Uterus (tissue), 4 donors: Measurements from ENCODE around the gene INTS11. TPM values are rescaled to one million over a fixed set of nuclear protein-coding genes. Genes with fewer than 3 reads are reported as not detected.

Source experiments
- DNase-seq, 2 donors: peaks; one replicate each; pipeline ENCODE4 v3.0.0-alpha.2; 2019 to 2020
- H3K27ac ChIP-seq, 2 donors: fragments of 200-600 bp; sonication (generic); 1 replicate in 1 of 2; 2 replicates in 1 of 2; pipeline ENCODE4 v1.5.1; 2016 to 2018
- H3K27me3 ChIP-seq, 2 donors: fragments of 200-600 bp; sonication (generic); one replicate each; pipeline ENCODE4 v1.5.1; 2018 to 2019; ENCODE audit warnings: control low read depth in 1 of 2
- H3K36me3 ChIP-seq, 2 donors: fragments of 200-600 bp; sonication (generic); one replicate each; pipeline ENCODE4 v1.5.1; 2019; ENCODE audit warnings: control low read depth in 1 of 2
- H3K4me1 ChIP-seq, 2 donors: fragments of 200-600 bp; sonication (generic); one replicate each; pipeline ENCODE4 v1.5.1; 2018 to 2019; ENCODE audit warnings: control low read depth in 1 of 2
- H3K4me3 ChIP-seq, 2 donors: fragments of 200-600 bp; sonication (generic); 1 replicate in 1 of 2; 2 replicates in 1 of 2; pipeline ENCODE4 v1.5.1; 2018 to 2019; ENCODE audit warnings: mild to moderate bottlenecking in 1 of 2
- H3K9me3 ChIP-seq, 2 donors: fragments of 200-600 bp; sonication (generic); one replicate each; pipeline ENCODE4 v1.5.1; 2019; ENCODE audit warnings: control low read depth in 1 of 2
- POLR2A ChIP-seq, 2 donors: fragments of 450-650 bp; IDR thresholded peaks; one replicate each; pipeline ENCODE4 v1.6.1; 2016; ENCODE audit warnings: antibody characterized with exemption in 2 of 2, mild to moderate bottlenecking in 1 of 2, moderate library complexity in 1 of 2
- intact Hi-C: fragments of 100-400 bp; cut with DNase I; formaldehyde crosslinking; loops from one replicate; pipeline ENCODE4 v1.15.1; 2023; ENCODE audit warnings: low total_unique reads
- total RNA-seq, 4 donors: library from RNA; depleted of rRNA in 3 of 4; stranded (reverse); fragments of >200 nt in 3 of 4; gene quantifications; one replicate each; pipeline versions ENCODE4 v1.1.0 to v1.2.4, GENCODE V29; 2014 to 2023
- TF ChIP-seq, protein P1 (sequence below), 4 experiments: fragments of 200-600 bp in 2 of 4; fragments of 450-650 bp in 2 of 4; sonication (generic) in 2 of 4; IDR thresholded peaks; one replicate each; pipeline ENCODE4 v1.5.1; 2016 to 2019; ENCODE audit warnings: antibody characterized with exemption in 4 of 4, mild to moderate bottlenecking in 2 of 4, moderate library complexity in 1 of 4
- donor health status: DM: yes; HTN: yes; CAD: no.

The INTS11 gene
- total RNA-seq, 4 donors from 2014 or later = 45.6 to 277 (median 130) TPM

DNA sequence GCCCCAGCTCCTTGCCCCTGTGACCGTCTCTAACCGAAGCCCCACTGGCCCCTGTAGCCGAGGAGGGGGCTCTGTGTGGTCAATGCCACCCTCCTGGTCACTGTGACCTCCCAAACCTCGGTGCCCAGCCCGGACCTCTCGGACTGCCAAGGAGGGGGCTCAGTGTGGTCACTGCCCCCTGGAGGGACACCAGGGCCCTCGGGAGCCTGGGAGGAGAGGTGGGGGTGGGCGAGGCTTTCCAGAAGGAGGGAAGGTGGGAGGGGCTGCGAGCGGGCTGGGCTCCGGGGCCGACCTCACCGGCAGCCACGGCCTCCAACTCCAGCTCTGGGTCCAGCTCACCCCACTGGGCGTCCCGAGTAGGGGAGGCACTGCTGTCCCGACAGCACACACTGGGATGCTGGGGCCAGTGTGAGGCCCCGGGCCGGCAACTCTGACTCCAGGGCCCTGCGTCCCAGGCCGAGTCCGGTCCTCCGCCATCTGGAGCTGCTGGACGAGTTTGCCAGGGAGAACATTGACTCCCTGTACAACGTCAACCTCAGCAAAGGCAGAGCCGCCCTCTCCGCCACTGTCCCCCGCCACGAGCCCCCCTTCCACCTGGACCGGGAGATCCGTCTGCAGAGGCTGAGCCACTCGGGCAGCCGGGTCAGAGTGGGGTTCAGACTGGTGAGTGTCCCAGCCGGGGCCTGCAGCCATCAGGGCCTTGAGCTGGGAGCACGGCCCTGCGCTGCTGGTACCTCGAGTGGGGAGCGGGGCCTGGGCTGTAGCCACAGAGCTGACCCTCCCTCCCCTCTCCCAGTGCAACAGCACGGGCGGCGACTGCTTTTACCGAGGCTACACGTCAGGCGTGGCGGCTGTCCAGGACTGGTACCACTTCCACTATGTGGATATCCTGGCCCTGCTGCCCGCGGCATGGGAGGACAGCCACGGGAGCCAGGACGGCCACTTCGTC, 37.9 kb downstream of the INTS11 start:
- Histone ChIP-seq H3K27me3 (no peaks in the 10 kb centered on the region), H3K36me3 (no peaks in the 10 kb centered on the region), H3K27ac (no peak overlapping the region), H3K4me3 (no peak overlapping the region), H3K9me3 (no peaks in the 10 kb centered on the region), H3K4me1 (peaks cover 0 to 14% of the 10 kb centered on the region in 2 donors)
- no peak for DNase-seq
- intact Hi-C loops = no loop called here
- no peak for TF ChIP-seq POLR2A (IDR thresholded peaks at IDR 0.05)
- TF ChIP-seq, protein P1, sequence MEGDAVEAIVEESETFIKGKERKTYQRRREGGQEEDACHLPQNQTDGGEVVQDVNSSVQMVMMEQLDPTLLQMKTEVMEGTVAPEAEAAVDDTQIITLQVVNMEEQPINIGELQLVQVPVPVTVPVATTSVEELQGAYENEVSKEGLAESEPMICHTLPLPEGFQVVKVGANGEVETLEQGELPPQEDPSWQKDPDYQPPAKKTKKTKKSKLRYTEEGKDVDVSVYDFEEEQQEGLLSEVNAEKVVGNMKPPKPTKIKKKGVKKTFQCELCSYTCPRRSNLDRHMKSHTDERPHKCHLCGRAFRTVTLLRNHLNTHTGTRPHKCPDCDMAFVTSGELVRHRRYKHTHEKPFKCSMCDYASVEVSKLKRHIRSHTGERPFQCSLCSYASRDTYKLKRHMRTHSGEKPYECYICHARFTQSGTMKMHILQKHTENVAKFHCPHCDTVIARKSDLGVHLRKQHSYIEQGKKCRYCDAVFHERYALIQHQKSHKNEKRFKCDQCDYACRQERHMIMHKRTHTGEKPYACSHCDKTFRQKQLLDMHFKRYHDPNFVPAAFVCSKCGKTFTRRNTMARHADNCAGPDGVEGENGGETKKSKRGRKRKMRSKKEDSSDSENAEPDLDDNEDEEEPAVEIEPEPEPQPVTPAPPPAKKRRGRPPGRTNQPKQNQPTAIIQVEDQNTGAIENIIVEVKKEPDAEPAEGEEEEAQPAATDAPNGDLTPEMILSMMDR (IDR thresholded peaks at IDR 0.05) = no peak

DNA sequence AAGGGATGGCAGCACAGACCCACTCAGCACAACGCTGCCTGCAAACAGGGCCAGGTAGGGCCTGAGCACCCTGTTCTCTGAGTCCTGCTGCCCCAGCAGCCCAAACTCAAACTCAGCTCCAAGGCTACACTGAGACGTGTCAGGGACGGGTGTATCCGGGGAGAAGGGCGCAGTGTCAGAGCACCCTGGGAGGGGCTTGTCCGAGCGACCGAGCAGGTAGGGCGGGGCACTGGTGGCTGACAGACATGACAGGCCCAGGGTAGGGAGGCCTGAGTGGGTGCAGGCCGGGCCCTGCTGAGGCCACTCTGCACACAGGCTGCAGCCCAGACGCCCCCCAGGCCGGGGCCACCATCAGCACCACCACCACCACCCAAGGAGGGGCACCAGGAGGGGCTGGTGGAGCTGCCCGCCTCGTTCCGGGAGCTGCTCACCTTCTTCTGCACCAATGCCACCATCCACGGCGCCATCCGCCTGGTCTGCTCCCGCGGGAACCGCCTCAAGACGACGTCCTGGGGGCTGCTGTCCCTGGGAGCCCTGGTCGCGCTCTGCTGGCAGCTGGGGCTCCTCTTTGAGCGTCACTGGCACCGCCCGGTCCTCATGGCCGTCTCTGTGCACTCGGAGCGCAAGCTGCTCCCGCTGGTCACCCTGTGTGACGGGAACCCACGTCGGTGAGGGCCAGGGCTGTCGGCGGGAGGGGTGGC, 38.7 kb downstream of the INTS11 start:
- no peak for TF ChIP-seq POLR2A (IDR thresholded peaks at IDR 0.05)
- TF ChIP-seq, protein P1 (IDR thresholded peaks at IDR 0.05) = no peak
- peaks cover 0 to 6% of the 10 kb centered on the region in 2 donors for H3K4me1 ChIP-seq
- no peaks in the 10 kb centered on the region for H3K36me3 ChIP-seq
- no peaks in the 10 kb centered on the region for H3K27me3 ChIP-seq
- H3K4me3 ChIP-seq = no peak overlapping the region
- intact Hi-C loops = no loop called here
- no peaks in the 10 kb centered on the region for H3K9me3 ChIP-seq
- H3K27ac ChIP-seq = no peak overlapping the region
- DNase-seq = no peak

DNA sequence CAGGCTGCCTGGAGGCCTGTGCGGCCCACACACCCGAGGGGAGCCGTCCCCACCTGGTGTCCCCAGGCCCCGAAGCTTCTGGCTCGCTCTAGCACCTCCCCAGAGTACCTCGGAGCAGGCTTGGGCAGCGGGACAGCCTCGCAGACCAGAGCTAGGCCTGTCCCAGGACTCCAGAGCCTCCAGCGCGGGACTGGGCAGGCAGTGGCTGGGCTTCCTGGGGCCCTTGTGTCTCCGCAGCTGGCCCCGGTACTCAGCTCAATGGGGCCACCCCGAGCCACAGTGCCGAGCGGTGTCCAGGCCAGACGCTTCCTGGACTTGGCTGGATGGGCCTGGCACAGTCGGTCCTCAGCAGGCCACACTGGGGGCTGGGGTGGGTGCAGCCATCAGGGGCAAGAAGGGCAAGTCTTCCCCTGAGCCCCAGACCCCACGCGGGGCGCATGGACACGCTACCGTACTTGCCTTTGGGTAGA, 39.3 kb downstream of the INTS11 start:
- no peak overlapping the region for H3K27ac ChIP-seq
- TF ChIP-seq, protein P1 (IDR thresholded peaks at IDR 0.05) = no peak
- TF ChIP-seq POLR2A (IDR thresholded peaks at IDR 0.05) = no peak
- DNase-seq = no peak
- no peaks in the 10 kb centered on the region for H3K27me3 ChIP-seq
- H3K36me3 ChIP-seq = no peaks in the 10 kb centered on the region
- H3K4me3 ChIP-seq = no peak overlapping the region
- H3K4me1 ChIP-seq = no peaks in the 10 kb centered on the region
- H3K9me3 ChIP-seq = no peaks in the 10 kb centered on the region
- intact Hi-C loops = no loop called here

DNA sequence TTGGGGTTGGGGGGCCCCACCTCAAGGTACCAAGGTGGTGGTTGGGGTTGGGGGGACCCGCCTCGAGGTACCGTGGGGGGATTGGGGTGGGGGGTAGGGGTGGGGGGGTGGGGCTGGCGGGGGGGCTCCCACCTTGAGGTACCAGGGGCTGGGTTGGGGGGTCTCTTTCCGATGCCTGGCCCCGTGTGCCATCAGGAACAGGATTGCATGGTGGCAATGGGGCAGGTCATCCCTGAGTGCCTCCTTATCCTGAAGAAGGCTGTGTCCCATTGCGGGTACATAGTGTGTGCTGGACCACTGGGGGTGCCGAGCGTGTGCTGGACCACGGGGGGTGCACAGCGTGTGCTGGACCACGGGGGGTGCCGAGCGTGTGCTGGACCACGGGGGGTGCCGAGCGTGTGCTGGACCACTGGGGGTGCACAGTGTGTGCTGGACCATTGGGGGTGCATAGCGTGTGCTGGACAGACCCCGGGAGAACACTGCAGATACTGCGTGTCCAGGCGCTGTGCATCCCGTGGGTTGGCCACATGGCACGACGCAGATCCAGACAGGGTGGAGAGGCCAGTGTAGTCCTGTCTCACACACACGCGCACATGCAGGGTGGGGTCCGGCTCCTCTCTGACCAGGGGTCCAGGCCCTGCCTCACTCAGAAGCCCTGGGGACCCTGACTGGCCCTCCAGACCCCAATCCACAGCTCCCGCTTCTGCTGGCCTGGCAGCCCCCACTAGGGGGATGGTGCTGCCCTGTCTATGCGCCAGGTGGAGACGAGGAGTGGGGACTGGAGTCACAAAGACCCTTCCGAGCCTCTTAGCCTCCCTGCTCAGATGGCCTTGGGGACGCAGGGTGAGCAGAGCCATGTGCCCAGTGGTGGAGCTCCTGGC, 40.0 kb downstream of the INTS11 start:
- intact Hi-C loops = no loop called here
- Histone ChIP-seq H3K36me3 (no peaks in the 10 kb centered on the region), H3K27me3 (no peaks in the 10 kb centered on the region), H3K4me1 (no peaks in the 10 kb centered on the region), H3K27ac (no peak overlapping the region), H3K9me3 (no peaks in the 10 kb centered on the region), H3K4me3 (no peak overlapping the region)
- DNase-seq = no peak
- TF ChIP-seq, protein P1 (IDR thresholded peaks at IDR 0.05) = no peak
- no peak for TF ChIP-seq POLR2A (IDR thresholded peaks at IDR 0.05)
